Stimulated activated CD4-positive, alpha-beta T cell treated with anti-CD3 and anti-CD28 coated beads, Interleukin-4, amount 100 ng/mL, for 1 hour (primary cell): ENCODE results near the gene CNOT3.
"Not testable (repeated sequence)": the region's sequence is repeated elsewhere in the genome, so short reads cannot be mapped to it uniquely, and the experiment has no call there.

ENCODE experiments used
- DNase-seq: peaks from one replicate; pipeline ENCODE4 v3.0.0-alpha.2; 2020

CNOT3 gene

GRCh38 chr19:54172471-54173358 lies 35.2 kb downstream of the CNOT3 start, which contains the start of gene TMC4:
TMC4 (minus strand) TSS chr19:54173160; CDS start chr19:54173117, 43 bp downstream.
- no peak for DNase-seq

- no peak for DNase-seq
Observed at GRCh38 chr19:54173359-54173699, 35.8 kb downstream of the CNOT3 start.

- DNase-seq, result no peak
Observed at GRCh38 chr19:54173951-54174834, 36.6 kb downstream of the CNOT3 start.

- peak; percentile 34 for DNase-seq
Observed at GRCh38 chr19:54178581-54179261, 41.2 kb downstream of the CNOT3 start.

- no peak for DNase-seq
Observed at GRCh38 chr19:54179262-54179852, 41.8 kb downstream of the CNOT3 start.

GRCh38 chr19:54179921-54180461 lies 42.4 kb downstream of the CNOT3 start:
- DNase-seq, result no peak

- no peak for DNase-seq
Observed at GRCh38 chr19:54180691-54181091, 43.1 kb downstream of the CNOT3 start.

- DNase-seq, result not testable (repeated sequence)
Observed at GRCh38 chr19:54181894-54182293, 44.3 kb downstream of the CNOT3 start.

- no peak for DNase-seq
Observed at GRCh38 chr19:54183431-54183830, 45.9 kb downstream of the CNOT3 start.

- no peak for DNase-seq
Observed at GRCh38 chr19:54186351-54186750, 48.8 kb downstream of the CNOT3 start.

- no peak for DNase-seq
Observed at GRCh38 chr19:54186934-54187381, 49.4 kb downstream of the CNOT3 start.

- peak; percentile 38 for DNase-seq
Observed at GRCh38 chr19:54188215-54188871, 50.8 kb downstream of the CNOT3 start.

- no peak for DNase-seq
Observed at GRCh38 chr19:54189145-54189734, 51.7 kb downstream of the CNOT3 start, which contains the start of gene MBOAT7. MBOAT7 (minus strand) TSS chr19:54189580; CDS start chr19:54188508, 1,072 bp downstream.

- peak; percentile 100 for DNase-seq
Observed at GRCh38 chr19:54189735-54190502, 52.4 kb downstream of the CNOT3 start.

- peak; percentile 100 for DNase-seq
Observed at GRCh38 chr19:54190503-54191010, 53.0 kb downstream of the CNOT3 start.

GRCh38 chr19:54191011-54191810 lies 53.6 kb downstream of the CNOT3 start, which contains the start of gene TSEN34:
TSEN34 (plus strand) TSS chr19:54191308; CDS start chr19:54191365, 57 bp downstream.
- DNase-seq, result peak; percentile 87

GRCh38 chr19:54191811-54192453 lies 54.4 kb downstream of the CNOT3 start:
- DNase-seq, result no peak

- no peak for DNase-seq
Observed at GRCh38 chr19:54193011-54193410, 55.4 kb downstream of the CNOT3 start.

- not testable (repeated sequence) for DNase-seq
Observed at GRCh38 chr19:54194463-54194862, 56.9 kb downstream of the CNOT3 start.
